GM12801 (cell line): ENCODE data around the gene TTF2.

Experiments used
- TF ChIP-seq, protein P1 (sequence below): IDR thresholded peaks from one replicate; pipeline ENCODE4 v1.5.1; 2011; ENCODE audit warnings: control low read depth; ENCODE audit not compliant: insufficient read length; ENCODE audit errors: extremely low read depth

TTF2 gene

DNA sequence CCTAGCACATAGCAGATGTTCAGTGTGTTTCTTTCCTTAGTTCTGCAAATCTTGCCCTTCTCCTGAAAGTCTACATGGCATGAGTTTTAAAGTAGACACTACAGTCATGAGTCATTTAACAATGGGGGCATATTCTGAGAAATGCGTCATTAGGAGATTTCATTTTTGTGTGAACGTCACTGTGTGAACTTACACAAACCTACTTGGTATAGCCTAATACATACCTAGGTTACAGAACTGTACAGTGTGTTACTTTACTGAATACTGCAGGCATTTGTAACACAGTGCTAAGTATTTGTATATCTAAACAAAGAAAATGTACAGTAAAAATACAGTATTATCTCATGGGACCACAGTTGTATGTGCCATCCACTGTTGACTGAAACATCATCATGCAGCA, 10.0 kb downstream of the TTF2 start:
- TF ChIP-seq, protein P1, sequence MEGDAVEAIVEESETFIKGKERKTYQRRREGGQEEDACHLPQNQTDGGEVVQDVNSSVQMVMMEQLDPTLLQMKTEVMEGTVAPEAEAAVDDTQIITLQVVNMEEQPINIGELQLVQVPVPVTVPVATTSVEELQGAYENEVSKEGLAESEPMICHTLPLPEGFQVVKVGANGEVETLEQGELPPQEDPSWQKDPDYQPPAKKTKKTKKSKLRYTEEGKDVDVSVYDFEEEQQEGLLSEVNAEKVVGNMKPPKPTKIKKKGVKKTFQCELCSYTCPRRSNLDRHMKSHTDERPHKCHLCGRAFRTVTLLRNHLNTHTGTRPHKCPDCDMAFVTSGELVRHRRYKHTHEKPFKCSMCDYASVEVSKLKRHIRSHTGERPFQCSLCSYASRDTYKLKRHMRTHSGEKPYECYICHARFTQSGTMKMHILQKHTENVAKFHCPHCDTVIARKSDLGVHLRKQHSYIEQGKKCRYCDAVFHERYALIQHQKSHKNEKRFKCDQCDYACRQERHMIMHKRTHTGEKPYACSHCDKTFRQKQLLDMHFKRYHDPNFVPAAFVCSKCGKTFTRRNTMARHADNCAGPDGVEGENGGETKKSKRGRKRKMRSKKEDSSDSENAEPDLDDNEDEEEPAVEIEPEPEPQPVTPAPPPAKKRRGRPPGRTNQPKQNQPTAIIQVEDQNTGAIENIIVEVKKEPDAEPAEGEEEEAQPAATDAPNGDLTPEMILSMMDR, result no peak

- TF ChIP-seq, protein P1, result no peak
These were observed 16.5 kb downstream of the TTF2 start for GRCh38 chr1:117076648-117077047.

- TF ChIP-seq, protein P1, result no peak
These were observed 17.1 kb downstream of the TTF2 start for GRCh38 chr1:117077267-117077666.

DNA sequence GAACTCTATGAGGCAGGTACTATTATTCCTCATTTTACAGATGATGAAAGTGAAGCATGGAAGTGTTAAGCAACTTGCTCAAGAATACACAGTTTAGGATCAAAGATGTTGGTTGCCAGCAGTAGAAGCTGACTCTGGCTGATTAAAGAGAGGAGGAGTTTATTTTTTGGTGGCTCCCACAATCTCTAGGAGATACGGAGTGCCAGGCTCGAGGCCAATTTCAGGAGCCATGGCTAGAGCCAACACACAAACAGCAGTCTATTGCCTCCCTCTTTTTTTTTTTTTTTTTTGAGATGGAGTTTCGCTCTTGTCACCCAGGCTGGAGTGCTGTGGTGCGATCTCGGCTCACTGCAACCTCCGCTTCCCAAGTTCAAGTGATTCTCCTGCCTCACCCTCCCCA, 19.6 kb downstream of the TTF2 start:
- TF ChIP-seq, protein P1, result no peak

DNA sequence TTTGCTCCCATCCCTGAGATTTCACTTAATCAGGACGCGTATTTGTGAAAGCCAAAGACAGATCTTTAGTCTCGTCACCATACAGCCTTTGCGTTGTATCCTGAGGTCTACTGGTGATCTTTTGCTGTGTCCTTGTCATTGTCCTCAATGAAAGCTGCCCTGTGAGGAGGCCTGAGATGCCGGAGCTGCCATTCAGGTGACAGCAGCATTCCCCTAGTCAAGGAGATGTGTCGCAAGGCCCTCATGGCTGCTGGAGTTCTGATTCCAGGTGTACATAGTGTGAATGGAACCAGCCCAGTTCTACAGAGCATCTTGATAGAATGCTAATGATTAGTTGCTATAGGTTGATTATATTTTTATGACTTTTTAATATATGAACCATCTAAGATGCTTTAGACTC, 24.1 kb downstream of the TTF2 start:
- TF ChIP-seq, protein P1, result no peak

GRCh38 chr1:117087686-117088085, 27.6 kb downstream of the TTF2 start:
- TF ChIP-seq, protein P1, result no peak

- TF ChIP-seq, protein P1, result no peak
These were observed 29.9 kb downstream of the TTF2 start for GRCh38 chr1:117089996-117090395.

DNA sequence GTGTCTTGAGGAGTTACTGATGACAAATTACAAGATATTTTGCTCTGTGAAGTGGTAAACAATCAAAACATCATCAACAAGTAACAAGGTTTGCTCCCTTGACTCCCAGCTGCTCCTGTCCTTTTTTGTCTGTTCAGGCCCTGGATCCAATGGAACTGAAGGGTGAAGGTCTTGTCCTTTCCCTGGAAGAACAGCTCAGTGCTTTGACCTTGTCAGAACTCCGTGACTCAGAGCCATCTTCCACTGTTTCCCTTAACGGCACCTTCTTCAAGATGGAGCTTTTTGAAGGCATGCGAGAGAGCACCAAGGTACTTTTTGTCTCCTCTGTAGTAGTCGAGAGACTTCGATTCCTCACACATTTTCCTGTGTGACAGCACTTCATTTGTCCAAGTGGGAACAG, 32.5 kb downstream of the TTF2 start:
- TF ChIP-seq, protein P1, result no peak
